D721Med (cell line): ENCODE results near the gene TMEM219.

ENCODE experiments used
- DNase-seq: peaks from one replicate; pipeline ENCODE4 v3.0.0; 2011; ENCODE audit warnings: low spot score; ENCODE audit not compliant: insufficient read length
- FAIRE-seq: peaks from 2 replicates; lab custom pipeline; 2011; peaks lifted over from hg19 to GRCh38; lab: Jason Lieb, UNC
- CTCF ChIP-seq: IDR thresholded peaks from 2 replicates; pipeline ENCODE4 v1.5.1; 2012; ENCODE audit warnings: mild to moderate bottlenecking, control low read depth; ENCODE audit not compliant: insufficient read depth; ENCODE audit errors: missing control alignments

The TMEM219 gene

GRCh38 chr16:29961479-29962343, at the start of gene TMEM219:
TMEM219 (plus strand) TSS chr16:29962079; CDS start chr16:29963144, 1,065 bp downstream.
- DNase-seq (peak; percentile 87), FAIRE-seq (no peak)
- TF ChIP-seq CTCF: no peak

GRCh38 chr16:29912087-29912486, 49.8 kb upstream of the TMEM219 start:
- DNase-seq (no peak), FAIRE-seq (no peak)
- TF ChIP-seq CTCF: no peak

GRCh38 chr16:29913514-29913913, 48.4 kb upstream of the TMEM219 start:
- FAIRE-seq (no peak), DNase-seq (no peak)
- no peak for TF ChIP-seq CTCF

- TF ChIP-seq CTCF: no peak
Measured at GRCh38 chr16:29915590-29916247, 46.2 kb upstream of the TMEM219 start.

GRCh38 chr16:29916979-29917378, 44.9 kb upstream of the TMEM219 start:
- no peak for DNase-seq
- no peak for TF ChIP-seq CTCF
- FAIRE-seq: no peak

More at GRCh38 chr16:29915590-29916247, 46.2 kb upstream of the TMEM219 start:
- no peak for DNase-seq
- FAIRE-seq: no peak

- FAIRE-seq: no peak
- no peak for TF ChIP-seq CTCF
- DNase-seq: no peak
Measured at GRCh38 chr16:29920288-29921033, 41.4 kb upstream of the TMEM219 start.
